ENCODE data around the gene TRIM49.
"Not testable (repeated sequence)": the region's sequence is repeated elsewhere in the genome, so short reads cannot be mapped to it uniquely, and the experiment has no call there.

DNA sequence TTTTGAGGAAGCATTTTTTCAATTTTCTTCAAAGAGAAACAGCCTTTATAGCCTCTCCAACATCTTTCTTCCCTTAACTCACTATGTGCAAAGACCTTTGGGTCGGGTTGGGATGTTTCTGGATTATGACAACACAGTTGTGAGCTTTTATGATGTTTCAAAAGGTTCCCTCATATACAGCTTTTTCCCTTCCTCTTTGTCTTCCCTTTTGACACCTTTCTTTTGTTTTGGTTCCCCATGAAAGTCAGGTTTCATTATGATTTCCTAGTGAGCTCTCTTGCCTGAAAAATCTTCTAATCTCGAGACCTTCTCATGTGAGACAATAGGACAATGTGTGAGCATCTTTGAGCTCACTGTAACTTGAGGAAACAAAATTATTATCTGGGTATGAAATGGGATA lies 18.3 kb upstream of the TRIM49 start:
- not testable (repeated sequence) for TF ChIP-seq EZH2 (IDR thresholded peaks at IDR 0.05; ENCODE audit: borderline replicate concordance, low read length)
- TF ChIP-seq, protein P1, sequence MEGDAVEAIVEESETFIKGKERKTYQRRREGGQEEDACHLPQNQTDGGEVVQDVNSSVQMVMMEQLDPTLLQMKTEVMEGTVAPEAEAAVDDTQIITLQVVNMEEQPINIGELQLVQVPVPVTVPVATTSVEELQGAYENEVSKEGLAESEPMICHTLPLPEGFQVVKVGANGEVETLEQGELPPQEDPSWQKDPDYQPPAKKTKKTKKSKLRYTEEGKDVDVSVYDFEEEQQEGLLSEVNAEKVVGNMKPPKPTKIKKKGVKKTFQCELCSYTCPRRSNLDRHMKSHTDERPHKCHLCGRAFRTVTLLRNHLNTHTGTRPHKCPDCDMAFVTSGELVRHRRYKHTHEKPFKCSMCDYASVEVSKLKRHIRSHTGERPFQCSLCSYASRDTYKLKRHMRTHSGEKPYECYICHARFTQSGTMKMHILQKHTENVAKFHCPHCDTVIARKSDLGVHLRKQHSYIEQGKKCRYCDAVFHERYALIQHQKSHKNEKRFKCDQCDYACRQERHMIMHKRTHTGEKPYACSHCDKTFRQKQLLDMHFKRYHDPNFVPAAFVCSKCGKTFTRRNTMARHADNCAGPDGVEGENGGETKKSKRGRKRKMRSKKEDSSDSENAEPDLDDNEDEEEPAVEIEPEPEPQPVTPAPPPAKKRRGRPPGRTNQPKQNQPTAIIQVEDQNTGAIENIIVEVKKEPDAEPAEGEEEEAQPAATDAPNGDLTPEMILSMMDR (conservative IDR thresholded peaks at IDR 0.05 in 1 of 2, IDR thresholded peaks at IDR 0.05 in 1 of 2; ENCODE audit: extremely low read depth in 1 of 2, insufficient read depth in 1 of 2, low read depth in 1 of 2, low read length in 2 of 2), result not testable (repeated sequence)
